B cell (primary cell): ENCODE data around the gene DTNBP1.

Experiments
- CTCF ChIP-seq: fragments of 200-600 bp; IDR thresholded peaks from one replicate; pipeline ENCODE4 v1.8.0; 2022; ENCODE audit warnings: antibody characterized with exemption, mild to moderate bottlenecking
- EZH2 ChIP-seq: IDR thresholded peaks from 2 replicates; pipeline ENCODE4 v1.6.1; 2012; ENCODE audit warnings: borderline replicate concordance, low read depth, mild to moderate bottlenecking, moderate library complexity, low read length; ENCODE audit not compliant: insufficient read depth, poor library complexity, severe bottlenecking

- no peak for TF ChIP-seq CTCF
- no peak for TF ChIP-seq EZH2
Measured at GRCh38 chr6:15560713-15561112, 102.1 kb downstream of the DTNBP1 start.
